Mesodermal cell (in vitro differentiated cells): ENCODE results near the gene SORBS2.

Experiments
- H3K27ac ChIP-seq: 2 replicates; pipeline ENCODE4 v1.7.0; 2013; ENCODE audit warnings: mild to moderate bottlenecking, low read depth, low read length, moderate library complexity; ENCODE audit not compliant: severe bottlenecking
- H3K36me3 ChIP-seq: 2 replicates; pipeline ENCODE4 v1.7.1; 2013; ENCODE audit warnings: mild to moderate bottlenecking, low read length, moderate library complexity; ENCODE audit not compliant: control insufficient read depth, insufficient read depth
- H3K4me1 ChIP-seq: one replicate; pipeline ENCODE4 v1.7.1; 2013; ENCODE audit warnings: mild to moderate bottlenecking, low read length; ENCODE audit not compliant: insufficient read depth, control insufficient read depth, poor library complexity, severe bottlenecking
- H3K4me3 ChIP-seq: 2 replicates; pipeline ENCODE4 v1.7.0; 2013; ENCODE audit warnings: low read length, control low read depth, mild to moderate bottlenecking; ENCODE audit not compliant: insufficient read depth, poor library complexity, severe bottlenecking; ENCODE audit errors: extremely low read depth
- H3K9me3 ChIP-seq: 2 replicates; pipeline ENCODE4 v1.7.1; 2013; ENCODE audit warnings: mild to moderate bottlenecking, low read length, moderate library complexity; ENCODE audit not compliant: control insufficient read depth
- WGBS, 2 experiments: methylation state at CpG; one replicate each; pipeline ENCODE4 v1.1.5; 2013; ENCODE audit warnings: missing lambda C conversion rate in 2 of 2; ENCODE audit not compliant: insufficient coverage in 2 of 2; 5-methylcytosine and 5-hydroxymethylcytosine counted together

Gene SORBS2

GRCh38 chr4:185640811-185641675, 171.0 kb downstream of the SORBS2 start:
- Histone ChIP-seq H3K4me1 (no peaks in the 10 kb centered on the region), H3K36me3 (peaks cover 4% of the 10 kb centered on the region), H3K27ac (no peak overlapping the region), H3K9me3 (no peaks in the 10 kb centered on the region), H3K4me3 (no peak overlapping the region)
- 82 to 90% methylated on average over 2 to 3 of the region's 4 CpGs for WGBS, 2 experiments

GRCh38 chr4:185638548-185639301, 173.3 kb downstream of the SORBS2 start:
- Histone ChIP-seq H3K27ac (no peak overlapping the region), H3K36me3 (no peaks in the 10 kb centered on the region), H3K4me1 (no peaks in the 10 kb centered on the region), H3K9me3 (peaks cover 5% of the 10 kb centered on the region), H3K4me3 (no peak overlapping the region)
- 89 to 93% methylated on average over 31 to 39 of the region's 41 CpGs for WGBS, 2 experiments

GRCh38 chr4:185638093-185638492, 173.9 kb downstream of the SORBS2 start:
- Histone ChIP-seq H3K9me3 (peaks cover 5% of the 10 kb centered on the region), H3K4me3 (no peak overlapping the region), H3K36me3 (no peaks in the 10 kb centered on the region), H3K4me1 (no peaks in the 10 kb centered on the region), H3K27ac (no peak overlapping the region)
- 94 to 97% methylated on average over 14 of the region's 15 CpGs for WGBS, 2 experiments

GRCh38 chr4:185637163-185637875, 174.7 kb downstream of the SORBS2 start:
- Histone ChIP-seq H3K4me3 (no peak overlapping the region), H3K4me1 (no peaks in the 10 kb centered on the region), H3K27ac (no peak overlapping the region), H3K9me3 (peaks cover 5% of the 10 kb centered on the region), H3K36me3 (no peaks in the 10 kb centered on the region)
- WGBS, 2 experiments = 86 to 97% methylated on average over 5 of the region's 9 CpGs

GRCh38 chr4:185634066-185634652, 177.8 kb downstream of the SORBS2 start:
- H3K27ac ChIP-seq = no peak overlapping the region
- 100% methylated on average over 1 of the region's 3 CpGs for WGBS, 2 experiments
- no peaks in the 10 kb centered on the region for H3K4me1 ChIP-seq

GRCh38 chr4:185626798-185627197, 185.2 kb downstream of the SORBS2 start:
- Histone ChIP-seq H3K9me3 (no peaks in the 10 kb centered on the region), H3K27ac (no peak overlapping the region), H3K4me1 (no peaks in the 10 kb centered on the region), H3K36me3 (no peaks in the 10 kb centered on the region), H3K4me3 (no peak overlapping the region)
- 94 to 97% methylated on average over 7 to 9 of the region's 9 CpGs for WGBS, 2 experiments

More at GRCh38 chr4:185634066-185634652, 177.8 kb downstream of the SORBS2 start:
- Histone ChIP-seq H3K36me3 (no peaks in the 10 kb centered on the region), H3K9me3 (peaks cover 5% of the 10 kb centered on the region), H3K4me3 (no peak overlapping the region)

GRCh38 chr4:185625503-185625902, 186.5 kb downstream of the SORBS2 start:
- H3K4me3 ChIP-seq = no peak overlapping the region
- H3K9me3 ChIP-seq = no peaks in the 10 kb centered on the region
- 80% methylated on average over 1 of the region's 2 CpGs; no CpG with 5 or more reads in 1 of the 2 experiments for WGBS, 2 experiments
- H3K27ac ChIP-seq = no peak overlapping the region
- no peaks in the 10 kb centered on the region for H3K36me3 ChIP-seq
- no peaks in the 10 kb centered on the region for H3K4me1 ChIP-seq

- Histone ChIP-seq H3K36me3 (no peaks in the 10 kb centered on the region), H3K4me3 (no peak overlapping the region), H3K27ac (no peak overlapping the region), H3K4me1 (no peaks in the 10 kb centered on the region), H3K9me3 (no peaks in the 10 kb centered on the region)
- WGBS, 2 experiments = 90 to 94% methylated on average over 6 to 8 of the region's 10 CpGs
These were observed 187.8 kb downstream of the SORBS2 start for GRCh38 chr4:185624259-185624589.

- Histone ChIP-seq H3K36me3 (no peaks in the 10 kb centered on the region), H3K4me3 (no peak overlapping the region), H3K4me1 (no peaks in the 10 kb centered on the region), H3K27ac (no peak overlapping the region), H3K9me3 (no peaks in the 10 kb centered on the region)
- 94 to 96% methylated on average over 45 to 46 of the region's 46 CpGs for WGBS, 2 experiments
These were observed 188.3 kb downstream of the SORBS2 start for GRCh38 chr4:185623444-185624258.

GRCh38 chr4:185608185-185608584, 203.8 kb downstream of the SORBS2 start:
- Histone ChIP-seq H3K4me1 (no peaks in the 10 kb centered on the region), H3K36me3 (no peaks in the 10 kb centered on the region), H3K4me3 (no peak overlapping the region), H3K27ac (no peak overlapping the region), H3K9me3 (no peaks in the 10 kb centered on the region)
- WGBS, 2 experiments = no CpG with 5 or more reads among the region's 4 CpGs
